COLO829 (cell line): Measurements from ENCODE around the gene SLC29A4.
"Not testable (repeated sequence)": the region's sequence is repeated elsewhere in the genome, so short reads cannot be mapped to it uniquely, and the experiment has no call there.

Experiments
- DNase-seq: peaks from one replicate; pipeline ENCODE4 v3.0.0; 2012; ENCODE audit warnings: low spot score

SLC29A4 gene

GRCh38 chr7:5282543-5283316, at the start of gene SLC29A4:
Gene SLC29A4, plus strand, starts transcription at chr7:5282943. Its CDS starts 4,874 bp downstream, at chr7:5287817.
- DNase-seq = no peak

- DNase-seq = no peak
Measured at GRCh38 chr7:5234852-5235831, 47.6 kb upstream of the SLC29A4 start.

- DNase-seq = no peak
Measured at GRCh38 chr7:5237286-5237685, 45.5 kb upstream of the SLC29A4 start.

GRCh38 chr7:5238500-5238899, 44.2 kb upstream of the SLC29A4 start:
- no peak for DNase-seq

- no peak for DNase-seq
Measured at GRCh38 chr7:5243261-5243660, 39.5 kb upstream of the SLC29A4 start.

- DNase-seq = no peak
Measured at GRCh38 chr7:5248201-5248885, 34.4 kb upstream of the SLC29A4 start.

GRCh38 chr7:5250787-5251186, 32.0 kb upstream of the SLC29A4 start:
- DNase-seq = not testable (repeated sequence)

GRCh38 chr7:5253529-5253928, 29.2 kb upstream of the SLC29A4 start:
- DNase-seq = not testable (repeated sequence)

- DNase-seq = not testable (repeated sequence)
Measured at GRCh38 chr7:5254371-5254770, 28.4 kb upstream of the SLC29A4 start.

- no peak for DNase-seq
Measured at GRCh38 chr7:5255832-5256231, 26.9 kb upstream of the SLC29A4 start.

- not testable (repeated sequence) for DNase-seq
Measured at GRCh38 chr7:5260530-5261068, 22.1 kb upstream of the SLC29A4 start.

- DNase-seq = not testable (repeated sequence)
Measured at GRCh38 chr7:5263066-5263465, 19.7 kb upstream of the SLC29A4 start.

- no peak for DNase-seq
Measured at GRCh38 chr7:5265320-5266190, 17.2 kb upstream of the SLC29A4 start.

GRCh38 chr7:5266191-5267028, 16.3 kb upstream of the SLC29A4 start:
- DNase-seq = no peak

- not testable (repeated sequence) for DNase-seq
Measured at GRCh38 chr7:5267829-5268228, 14.9 kb upstream of the SLC29A4 start.

GRCh38 chr7:5269992-5270657, 12.6 kb upstream of the SLC29A4 start:
- DNase-seq = not testable (repeated sequence)

GRCh38 chr7:5270788-5271187, 12.0 kb upstream of the SLC29A4 start:
- no peak for DNase-seq

GRCh38 chr7:5273831-5274405, 8.8 kb upstream of the SLC29A4 start:
- DNase-seq = not testable (repeated sequence)

- DNase-seq = no peak
Measured at GRCh38 chr7:5274441-5274840, 8.3 kb upstream of the SLC29A4 start.
